Activated naive CD4-positive, alpha-beta T cell treated with anti-CD3 and anti-CD28 coated beads, Interleukin-2, amount 50 U/mL, for 16 hours (primary cell): ENCODE measurements around the gene CLSTN1.
"Not testable (repeated sequence)": the region's sequence is repeated elsewhere in the genome, so short reads cannot be mapped to it uniquely, and the experiment has no call there.

ENCODE experiments used
- DNase-seq: peaks from one replicate; pipeline ENCODE4 v3.0.0-alpha.2; 2020

Gene CLSTN1

GRCh38 chr1:9794081-9794480 lies 29.7 kb downstream of the CLSTN1 start:
- no peak for DNase-seq

GRCh38 chr1:9793291-9793690 lies 30.5 kb downstream of the CLSTN1 start:
- no peak for DNase-seq

GRCh38 chr1:9792156-9793042 lies 31.4 kb downstream of the CLSTN1 start:
- no peak for DNase-seq

GRCh38 chr1:9789700-9790099 lies 34.1 kb downstream of the CLSTN1 start:
- DNase-seq: not testable (repeated sequence)

- peak; percentile 57 for DNase-seq
These were observed 36.1 kb downstream of the CLSTN1 start for GRCh38 chr1:9787702-9788101.

DNA sequence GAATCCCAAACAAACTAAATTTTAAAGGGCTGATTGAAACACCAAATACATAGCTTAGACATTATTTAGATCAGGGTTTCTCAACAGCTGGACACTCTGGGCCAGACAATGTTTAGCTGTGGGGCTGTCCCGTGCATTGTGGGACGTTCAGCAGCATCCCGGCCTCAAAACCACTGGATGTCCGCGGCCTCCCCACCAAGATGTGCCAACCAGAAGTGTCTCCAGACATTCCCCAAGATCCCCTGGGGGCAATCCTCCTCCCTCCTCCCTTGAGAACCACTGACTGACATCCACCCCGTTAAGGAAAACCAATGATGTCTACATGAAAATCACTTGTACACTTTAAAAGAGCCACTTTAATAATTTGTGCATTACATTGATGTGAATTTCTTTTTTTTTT lies 38.4 kb downstream of the CLSTN1 start:
- no peak for DNase-seq

DNA sequence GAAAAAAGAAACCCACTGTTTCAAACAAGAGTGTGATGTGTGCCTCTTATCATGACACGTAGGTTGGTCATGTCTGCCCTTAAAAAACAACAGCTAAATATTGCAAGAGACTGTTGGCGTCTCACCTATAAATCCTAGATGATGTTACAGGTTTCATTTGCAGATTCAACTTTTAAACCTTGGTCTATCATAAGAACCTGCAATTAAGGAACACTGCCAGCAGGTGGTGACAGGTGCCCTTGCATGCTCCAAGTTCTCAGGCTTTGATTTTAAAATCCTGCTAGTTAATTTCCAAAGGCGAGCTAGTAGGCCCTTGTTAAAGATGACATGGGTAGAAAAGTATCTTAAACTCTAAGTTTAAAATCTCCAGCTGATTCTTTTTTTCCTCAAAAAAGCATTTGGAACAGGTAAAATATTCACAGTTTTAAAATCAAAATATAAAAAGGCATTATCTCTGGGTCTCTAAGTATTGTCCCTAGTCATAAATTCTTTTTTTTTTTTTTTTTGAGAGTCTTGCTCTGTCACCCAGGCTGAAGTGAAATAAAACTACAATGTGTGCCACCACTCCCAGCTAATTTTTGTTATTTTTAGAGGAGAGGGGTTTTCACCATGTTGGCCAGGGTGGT lies 39.1 kb downstream of the CLSTN1 start:
- DNase-seq: peak; percentile 64

GRCh38 chr1:9782897-9783296 lies 40.9 kb downstream of the CLSTN1 start:
- no peak for DNase-seq

DNA sequence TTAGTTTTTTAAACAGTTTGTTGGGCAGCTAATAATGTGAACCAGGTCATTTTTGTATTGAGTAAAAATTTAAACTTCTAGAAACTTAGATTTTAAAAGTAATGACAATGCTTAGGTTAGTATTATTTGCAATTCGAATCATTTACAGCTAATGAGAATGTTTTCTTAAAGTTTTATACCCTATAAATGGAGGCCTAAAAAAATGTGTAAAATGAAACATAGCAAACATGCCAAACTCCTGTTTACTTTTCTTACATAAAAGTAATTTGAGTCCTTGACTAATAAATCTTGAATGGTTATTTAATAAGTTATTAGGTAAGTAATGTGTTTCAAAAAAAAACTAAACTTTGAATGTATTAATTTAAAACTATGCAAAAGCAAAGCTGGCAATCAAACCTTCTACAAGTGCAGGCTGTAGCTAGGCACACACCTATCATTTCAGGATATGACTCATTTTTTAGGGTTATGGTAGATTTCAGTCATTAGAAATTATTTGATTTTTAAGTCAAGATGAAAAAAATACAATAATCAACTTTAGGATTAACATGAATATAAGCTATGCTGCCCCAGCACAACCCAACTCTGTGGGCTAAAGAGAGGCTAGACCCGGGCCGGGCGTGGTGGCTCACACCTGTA lies 41.5 kb downstream of the CLSTN1 start:
- DNase-seq: no peak

DNA sequence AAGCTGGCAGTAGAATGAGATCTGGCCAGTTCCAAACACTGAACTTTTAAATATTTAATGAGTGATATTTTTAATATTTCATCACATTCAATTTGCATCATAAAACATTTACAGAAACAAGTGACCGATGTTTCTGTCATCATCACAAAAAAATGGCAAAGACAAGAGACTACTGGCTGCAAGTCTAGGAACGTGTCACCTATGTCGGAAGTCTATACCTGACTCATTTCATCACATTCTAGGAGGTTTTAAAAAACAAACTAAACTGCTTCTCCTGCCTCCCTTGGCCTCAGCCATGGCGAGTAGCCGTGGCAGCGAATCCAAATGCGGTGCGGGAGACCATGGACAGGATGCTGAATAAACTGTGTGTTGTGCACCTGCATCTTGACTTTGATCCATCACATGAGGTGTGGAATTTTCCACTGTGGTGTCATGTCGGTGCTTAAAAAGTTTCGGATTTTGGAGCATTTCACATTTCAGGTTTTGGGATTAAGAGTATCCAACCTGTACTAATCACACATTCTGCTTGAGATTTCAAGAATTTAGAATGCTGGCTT lies 43.1 kb downstream of the CLSTN1 start:
- no peak for DNase-seq

DNA sequence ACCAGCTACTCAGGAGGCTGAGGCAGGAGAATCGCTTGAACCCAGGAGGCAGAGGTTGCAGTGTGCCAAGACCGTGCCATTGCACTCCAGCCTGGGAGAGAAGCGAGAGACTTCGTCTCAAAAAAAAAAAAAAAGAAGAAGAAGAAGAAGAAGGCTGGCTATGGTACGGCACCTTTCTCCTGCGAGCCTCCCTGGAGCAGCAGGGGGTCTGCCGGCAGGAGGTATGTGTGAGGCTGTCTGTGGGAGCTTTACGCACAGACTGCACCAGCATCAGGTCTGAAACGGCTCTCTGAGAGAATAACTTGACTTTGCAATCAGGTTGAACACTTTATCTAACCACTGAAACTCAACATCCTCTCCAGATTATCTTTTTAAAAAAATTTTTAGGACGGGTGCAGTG lies 44.9 kb downstream of the CLSTN1 start:
- no peak for DNase-seq

GRCh38 chr1:9776685-9777084 lies 47.1 kb downstream of the CLSTN1 start:
- DNase-seq: no peak

- no peak for DNase-seq
These were observed 48.8 kb downstream of the CLSTN1 start for GRCh38 chr1:9774712-9775679.

- no peak for DNase-seq
These were observed 53.5 kb downstream of the CLSTN1 start for GRCh38 chr1:9770298-9770697.

DNA sequence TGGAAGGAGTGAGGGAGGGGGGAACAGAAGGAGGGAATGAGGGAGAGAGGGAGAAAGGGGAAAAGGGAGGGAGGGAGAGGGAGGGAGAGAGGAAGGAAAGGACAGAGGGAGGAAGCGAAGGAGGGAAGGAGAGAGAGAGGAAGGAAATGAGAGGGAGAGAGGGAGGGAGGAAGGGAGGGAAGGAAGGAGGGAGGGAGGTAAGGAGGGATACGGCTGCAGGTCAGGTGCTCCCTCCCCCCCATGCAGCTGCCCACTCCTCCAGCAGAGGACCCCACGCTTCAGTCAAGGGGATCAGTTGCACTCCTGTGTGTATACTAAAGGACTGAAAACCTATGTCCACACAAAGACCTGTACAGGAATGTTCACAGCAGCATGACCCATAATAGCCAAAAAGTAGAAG lies 54.8 kb downstream of the CLSTN1 start:
- no peak for DNase-seq

GRCh38 chr1:9767964-9768668 lies 55.6 kb downstream of the CLSTN1 start:
- DNase-seq: peak; percentile 18

- DNase-seq: no peak
These were observed 56.9 kb downstream of the CLSTN1 start for GRCh38 chr1:9766759-9767442.

- no peak for DNase-seq
These were observed 59.2 kb downstream of the CLSTN1 start for GRCh38 chr1:9764550-9764949.

- DNase-seq: no peak
These were observed 59.9 kb downstream of the CLSTN1 start for GRCh38 chr1:9763914-9764313.

DNA sequence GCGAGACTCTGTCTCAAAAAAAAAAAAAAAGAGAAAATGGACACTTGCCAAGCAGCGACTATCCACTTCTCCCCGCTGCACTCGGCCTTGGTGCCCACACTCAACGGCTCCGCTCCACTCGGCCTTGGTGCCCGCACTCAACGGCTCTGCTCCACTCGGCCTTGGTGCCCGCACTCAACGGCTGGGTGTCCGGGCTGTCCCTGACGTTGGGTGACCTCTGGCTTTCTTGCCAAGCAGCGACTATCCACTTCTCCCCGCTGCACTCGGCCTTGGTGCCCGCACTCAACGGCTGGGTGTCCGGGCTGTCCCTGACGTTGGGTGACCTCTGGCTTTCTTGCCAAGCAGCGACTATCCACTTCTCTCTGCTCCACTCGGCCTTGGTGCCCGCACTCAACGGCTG lies 61.3 kb downstream of the CLSTN1 start:
- DNase-seq: not testable (repeated sequence)

DNA sequence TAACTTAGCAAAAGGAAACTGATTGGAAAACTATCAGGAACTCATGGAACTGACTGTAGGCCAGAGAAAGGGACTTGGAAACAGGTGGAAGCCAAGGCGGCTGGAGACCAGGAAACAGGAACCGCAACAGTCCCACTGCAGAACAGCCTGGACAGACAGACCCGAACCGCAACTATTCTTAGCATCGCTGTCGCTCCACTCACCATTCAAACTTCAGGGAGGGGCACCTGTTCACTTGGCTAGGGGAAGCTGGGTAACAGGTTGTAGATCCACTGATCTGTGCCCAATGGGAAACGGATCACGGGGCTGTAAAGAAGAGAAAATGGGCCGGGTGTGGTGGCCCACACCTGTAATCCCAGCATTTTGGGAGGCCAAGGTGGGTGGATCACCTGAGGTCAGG lies 61.9 kb downstream of the CLSTN1 start:
- no peak for DNase-seq
